Measurements from ENCODE around the gene NODAL.
A peak's percentile ranks its signal among the peaks of the same experiment; 100 is the strongest.

The NODAL gene

GRCh38 chr10:70432561-70433263 lies 8.8 kb downstream of the NODAL start:
- no peak for TF ChIP-seq POLR2A (IDR thresholded peaks at IDR 0.05; ENCODE audit: low read length)
- TF ChIP-seq GATA1 (IDR thresholded peaks at IDR 0.05; ENCODE audit: low read depth, low read length) = no peak
- no peak for DNase-seq

- TF ChIP-seq POLR2A (IDR thresholded peaks at IDR 0.05; ENCODE audit: low read length) (no peak), GATA1 (IDR thresholded peaks at IDR 0.05; ENCODE audit: low read depth, low read length) (no peak)
- no peak for DNase-seq
These were observed 9.4 kb downstream of the NODAL start for GRCh38 chr10:70432101-70432500.

- no peak for TF ChIP-seq POLR2A (IDR thresholded peaks at IDR 0.05; ENCODE audit: low read length)
- no peak for TF ChIP-seq GATA1 (IDR thresholded peaks at IDR 0.05; ENCODE audit: low read depth, low read length)
- DNase-seq = no peak
These were observed 10.7 kb downstream of the NODAL start for GRCh38 chr10:70430493-70431445.

- no peak for DNase-seq
- TF ChIP-seq POLR2A (IDR thresholded peaks at IDR 0.05; ENCODE audit: low read length) = no peak
- no peak for TF ChIP-seq GATA1 (IDR thresholded peaks at IDR 0.05; ENCODE audit: low read depth, low read length)
These were observed 14.7 kb downstream of the NODAL start for GRCh38 chr10:70426823-70427222.

GRCh38 chr10:70425096-70425495 lies 16.4 kb downstream of the NODAL start:
- DNase-seq = no peak
- TF ChIP-seq GATA1 (IDR thresholded peaks at IDR 0.05; ENCODE audit: low read depth, low read length) (no peak), POLR2A (IDR thresholded peaks at IDR 0.05; ENCODE audit: low read length) (no peak)

GRCh38 chr10:70424320-70424719 lies 17.2 kb downstream of the NODAL start:
- TF ChIP-seq GATA1 (IDR thresholded peaks at IDR 0.05; ENCODE audit: low read depth, low read length) (no peak), POLR2A (IDR thresholded peaks at IDR 0.05; ENCODE audit: low read length) (no peak)
- no peak for DNase-seq

GRCh38 chr10:70418713-70419112 lies 22.8 kb downstream of the NODAL start:
- no peak for DNase-seq
- no peak for TF ChIP-seq GATA1 (IDR thresholded peaks at IDR 0.05; ENCODE audit: low read depth, low read length)
- no peak for TF ChIP-seq POLR2A (IDR thresholded peaks at IDR 0.05; ENCODE audit: low read length)

- DNase-seq = no peak
- TF ChIP-seq GATA1 (IDR thresholded peaks at IDR 0.05; ENCODE audit: low read depth, low read length) (no peak), POLR2A (IDR thresholded peaks at IDR 0.05; ENCODE audit: low read length) (no peak)
These were observed 23.3 kb downstream of the NODAL start for GRCh38 chr10:70418229-70418628.

GRCh38 chr10:70417568-70417967 lies 23.9 kb downstream of the NODAL start:
- TF ChIP-seq POLR2A (IDR thresholded peaks at IDR 0.05; ENCODE audit: low read length) (no peak), GATA1 (IDR thresholded peaks at IDR 0.05; ENCODE audit: low read depth, low read length) (no peak)
- DNase-seq = no peak

GRCh38 chr10:70412356-70412755 lies 29.1 kb downstream of the NODAL start:
- no peak for DNase-seq
- no peak for TF ChIP-seq GATA1 (IDR thresholded peaks at IDR 0.05; ENCODE audit: low read depth, low read length)
- TF ChIP-seq POLR2A (IDR thresholded peaks at IDR 0.05; ENCODE audit: low read length) = no peak

GRCh38 chr10:70410608-70411007 lies 30.9 kb downstream of the NODAL start:
- no peak for DNase-seq
- no peak for TF ChIP-seq POLR2A (IDR thresholded peaks at IDR 0.05; ENCODE audit: low read length)

- TF ChIP-seq POLR2A (IDR thresholded peaks at IDR 0.05; ENCODE audit: low read length) (no peak), GATA1 (IDR thresholded peaks at IDR 0.05; ENCODE audit: low read depth, low read length) (no peak)
- no peak for DNase-seq
These were observed 31.7 kb downstream of the NODAL start for GRCh38 chr10:70409772-70410171.

- TF ChIP-seq GATA1 (IDR thresholded peaks at IDR 0.05; ENCODE audit: low read depth, low read length) = no peak
- peak; percentile 38 for TF ChIP-seq POLR2A (IDR thresholded peaks at IDR 0.05; ENCODE audit: low read length)
- peak; percentile 84 to 88 for DNase-seq
These were observed 36.2 kb downstream of the NODAL start for GRCh38 chr10:70405037-70405824.

- TF ChIP-seq POLR2A (IDR thresholded peaks at IDR 0.05; ENCODE audit: low read length) = no peak
- TF ChIP-seq GATA1 (IDR thresholded peaks at IDR 0.05; ENCODE audit: low read depth, low read length) = no peak
- no peak for DNase-seq
These were observed 36.8 kb downstream of the NODAL start for GRCh38 chr10:70404787-70405036.

All from erythroblast (primary cell).